Activated T-helper 1 cell treated with anti-CD3 and anti-CD28 coated beads, Interleukin-2, amount 50 U/mL, for 16 hours (primary cell): ENCODE results near the gene FOXK1.
A peak's percentile ranks its signal among the peaks of the same experiment; 100 is the strongest.
"Not testable (repeated sequence)": the region's sequence is repeated elsewhere in the genome, so short reads cannot be mapped to it uniquely, and the experiment has no call there.

Experiments
- DNase-seq, 2 donors: peaks; one replicate each; pipeline ENCODE4 v3.0.0-alpha.2; 2020; ENCODE audit warnings: low read depth in 1 of 2, low spot score in 1 of 2

Gene FOXK1

GRCh38 chr7:4783292-4783652, 101.2 kb downstream of the FOXK1 start:
- no peak for DNase-seq

DNA sequence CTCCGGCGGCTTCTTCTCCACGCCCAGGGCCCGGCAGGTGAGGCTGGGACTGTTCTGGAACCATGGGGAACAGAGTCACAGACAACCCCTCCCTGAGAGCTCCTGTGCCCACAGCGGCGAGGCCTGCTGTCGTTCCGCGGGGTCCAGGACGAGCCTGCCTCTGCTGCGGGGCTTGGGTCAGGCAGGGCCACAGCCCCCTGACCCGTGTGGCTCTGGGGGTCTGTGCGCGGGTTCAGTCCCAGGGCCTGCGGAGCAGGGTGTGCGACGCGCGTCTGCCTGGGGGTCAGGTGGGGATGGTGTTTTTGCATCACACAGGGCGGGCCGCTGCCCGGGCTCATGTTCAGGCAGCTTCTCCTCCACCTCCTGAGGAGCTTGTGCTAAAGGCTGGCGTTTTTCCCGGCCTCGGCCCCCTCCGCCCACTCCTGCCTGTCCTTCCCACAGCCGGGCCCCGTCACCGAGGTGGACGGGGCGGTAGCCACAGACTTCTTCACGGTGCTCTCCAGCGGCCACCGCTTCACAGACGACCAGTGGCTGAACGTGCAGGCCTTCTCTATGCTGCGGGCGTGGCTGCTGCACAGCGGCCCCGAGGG, 101.8 kb downstream of the FOXK1 start:
- DNase-seq: no peak

DNA sequence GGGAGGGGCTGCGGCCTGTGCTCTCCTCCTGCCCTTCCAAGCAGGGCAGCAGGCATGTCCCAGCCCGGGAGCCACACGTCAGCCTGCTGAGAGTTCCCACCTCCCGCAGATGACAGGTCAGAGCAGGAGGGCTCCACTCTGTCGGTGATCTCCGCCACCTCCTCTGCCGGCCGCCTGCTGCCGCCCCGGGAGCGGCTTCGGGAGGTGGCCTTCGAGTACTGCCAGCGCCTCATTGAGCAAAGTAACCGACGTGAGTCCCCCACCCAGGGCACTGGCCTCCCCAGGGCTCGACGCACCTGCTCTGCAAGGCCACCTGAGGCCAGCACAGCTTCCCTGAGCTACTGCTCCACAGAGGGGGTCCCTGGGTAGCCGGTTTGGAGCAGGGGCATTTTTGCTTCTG, 102.7 kb downstream of the FOXK1 start:
- DNase-seq: no peak

DNA sequence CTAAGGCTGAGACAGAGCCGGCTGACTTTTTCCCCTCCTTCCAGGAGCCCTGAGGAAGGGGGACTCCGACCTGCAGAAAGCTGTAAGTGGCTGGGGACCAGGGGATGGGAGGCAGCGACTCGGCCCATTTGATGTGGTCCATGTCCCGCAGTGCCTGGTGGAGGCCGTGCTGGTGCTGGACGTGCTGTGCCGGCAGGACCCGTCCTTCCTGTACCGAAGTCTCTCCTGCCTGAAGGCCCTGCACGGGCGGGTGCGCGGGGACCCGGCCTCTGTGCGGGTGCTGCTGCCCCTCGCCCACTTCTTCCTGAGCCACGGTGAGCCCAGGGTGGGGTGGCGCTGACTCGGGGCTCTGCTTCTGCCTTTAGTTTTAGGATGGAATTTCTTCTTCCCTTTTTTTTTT, 103.3 kb downstream of the FOXK1 start:
- no peak for DNase-seq

DNA sequence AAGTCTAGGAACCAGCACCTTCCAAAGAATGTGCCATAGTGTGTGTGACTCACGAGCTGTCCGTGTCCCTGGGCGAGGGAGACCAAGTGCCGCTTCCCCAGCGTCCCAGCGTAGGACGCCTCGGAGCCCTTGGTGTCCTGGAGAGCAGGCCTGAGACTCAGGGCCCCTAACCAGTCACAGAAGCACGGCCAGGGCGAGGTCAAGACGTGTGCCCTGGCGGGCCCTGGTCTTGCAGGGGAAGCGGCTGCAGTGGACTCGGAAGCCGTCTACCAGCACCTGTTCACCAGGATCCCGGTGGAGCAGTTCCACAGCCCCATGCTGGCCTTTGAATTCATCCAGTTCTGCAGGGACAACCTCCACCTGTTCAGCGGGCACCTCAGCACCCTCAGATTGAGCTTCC, 103.9 kb downstream of the FOXK1 start:
- DNase-seq: no peak

- DNase-seq: no peak
Observed at GRCh38 chr7:4787541-4787940, 105.4 kb downstream of the FOXK1 start.

DNA sequence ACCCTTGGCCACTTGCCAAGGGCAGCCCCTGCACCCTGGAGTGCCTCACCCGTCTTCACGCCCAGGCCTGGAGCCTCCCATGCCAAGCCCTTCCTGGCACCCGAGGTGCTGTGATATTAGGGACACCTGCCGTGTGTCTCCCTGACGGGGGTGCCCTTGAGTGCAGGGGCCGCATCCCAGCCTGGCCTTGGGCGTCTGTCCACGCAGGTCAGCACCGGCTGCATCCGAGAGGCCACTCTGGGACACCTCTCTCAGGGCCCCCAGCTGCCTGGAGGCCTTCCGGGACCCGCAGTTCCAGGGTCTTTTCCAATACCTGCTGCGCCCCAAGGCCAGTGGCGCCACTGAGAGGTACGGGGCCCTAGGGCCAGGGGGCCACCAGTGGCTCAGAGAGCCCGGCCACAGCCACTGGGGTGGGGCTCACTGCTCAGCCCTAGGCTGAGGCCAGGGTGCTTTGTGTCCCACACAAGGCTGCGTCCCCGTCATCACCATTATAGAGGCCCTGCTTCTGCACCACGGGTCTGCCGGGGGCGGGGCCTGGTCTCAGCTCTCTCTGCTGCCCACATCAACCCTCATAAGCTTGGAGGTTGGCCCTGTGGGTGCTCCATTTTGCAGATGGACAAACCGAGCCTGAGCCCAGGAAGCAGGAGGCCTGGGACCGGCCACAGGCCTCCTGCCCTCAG, 106.0 kb downstream of the FOXK1 start:
- DNase-seq: no peak

DNA sequence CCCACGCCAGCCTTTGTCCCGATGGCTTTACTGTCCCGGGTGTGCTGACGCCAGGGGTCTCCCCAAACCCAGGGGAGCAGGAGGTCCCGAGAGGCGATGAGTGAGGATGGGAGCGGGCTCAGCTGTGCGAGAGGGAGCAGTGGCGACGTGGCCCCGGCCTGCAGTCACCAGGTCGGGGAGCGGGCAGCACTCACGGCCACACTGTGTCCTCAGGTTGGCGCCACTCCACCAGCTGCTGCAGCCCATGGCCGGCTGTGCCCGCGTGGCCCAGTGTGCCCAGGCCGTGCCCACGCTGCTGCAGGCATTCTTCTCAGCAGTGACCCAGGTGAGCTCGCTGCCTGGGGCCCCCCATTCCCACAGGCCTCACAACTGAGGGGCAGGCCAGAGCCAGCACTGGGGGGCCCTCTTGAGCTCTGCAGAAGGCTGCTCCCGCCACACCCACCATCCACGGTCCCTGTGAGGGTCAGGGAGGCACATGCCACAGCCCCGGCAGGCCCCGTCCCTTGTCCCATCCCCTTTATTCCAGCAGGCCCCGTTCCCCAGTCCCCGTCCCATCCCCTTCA, 106.6 kb downstream of the FOXK1 start:
- no peak for DNase-seq

- DNase-seq: no peak
Observed at GRCh38 chr7:4789194-4790077, 107.3 kb downstream of the FOXK1 start.

DNA sequence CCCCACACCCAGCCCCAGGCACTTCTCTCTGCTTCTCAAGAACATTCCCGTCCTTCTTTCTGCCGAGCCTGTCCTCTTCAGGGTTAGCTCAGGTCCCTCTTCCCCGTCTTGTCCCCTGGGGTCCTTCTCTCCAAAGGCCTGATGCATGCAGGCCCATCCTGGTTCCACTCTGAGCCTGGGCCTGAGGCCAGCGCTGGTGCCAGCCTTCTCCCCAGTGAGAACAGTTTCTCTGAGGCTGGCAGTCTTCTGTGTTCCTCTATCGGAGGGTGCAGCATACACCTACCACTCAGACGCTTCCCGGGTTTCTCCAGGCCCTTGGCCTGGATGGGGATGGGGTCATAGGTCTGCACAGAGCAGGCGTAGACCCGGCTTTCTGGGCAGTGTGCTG, 108.0 kb downstream of the FOXK1 start:
- no peak for DNase-seq

- DNase-seq: no peak
Observed at GRCh38 chr7:4790516-4790991, 108.5 kb downstream of the FOXK1 start.

DNA sequence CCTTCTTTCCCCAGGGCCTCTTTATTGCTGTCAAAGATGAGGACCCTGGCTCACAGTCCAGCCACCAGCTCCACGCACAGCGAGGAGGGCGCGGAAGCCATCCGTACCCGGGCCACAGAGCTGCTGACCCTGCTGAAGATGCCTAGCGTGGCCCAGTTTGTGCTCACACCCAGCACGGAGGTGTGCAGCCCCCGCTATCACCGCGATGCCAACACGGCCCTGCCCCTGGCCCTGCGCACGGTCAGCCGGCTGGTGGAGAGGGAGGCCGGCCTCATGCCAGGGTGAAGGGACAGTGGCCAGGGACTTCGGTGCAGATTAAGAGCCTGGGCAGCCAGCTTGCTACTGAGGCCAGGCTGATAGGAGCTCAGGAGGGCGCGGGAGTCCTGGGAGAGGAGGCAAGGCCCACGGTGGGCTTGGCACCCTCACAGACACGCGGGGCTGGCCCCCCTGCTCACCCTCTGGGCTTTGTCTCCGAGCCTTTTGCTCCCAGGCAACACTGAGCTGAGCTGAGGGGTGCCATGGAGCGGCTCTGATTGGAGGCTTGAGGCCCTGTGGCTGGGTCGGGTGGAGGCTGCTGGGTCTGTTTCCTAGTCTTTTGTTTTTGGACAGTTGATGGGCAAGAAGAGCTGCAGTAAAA, 109.1 kb downstream of the FOXK1 start:
- DNase-seq: no peak

- peak; percentile 60 to 72 for DNase-seq
Observed at GRCh38 chr7:4791738-4792536, 109.8 kb downstream of the FOXK1 start.

DNA sequence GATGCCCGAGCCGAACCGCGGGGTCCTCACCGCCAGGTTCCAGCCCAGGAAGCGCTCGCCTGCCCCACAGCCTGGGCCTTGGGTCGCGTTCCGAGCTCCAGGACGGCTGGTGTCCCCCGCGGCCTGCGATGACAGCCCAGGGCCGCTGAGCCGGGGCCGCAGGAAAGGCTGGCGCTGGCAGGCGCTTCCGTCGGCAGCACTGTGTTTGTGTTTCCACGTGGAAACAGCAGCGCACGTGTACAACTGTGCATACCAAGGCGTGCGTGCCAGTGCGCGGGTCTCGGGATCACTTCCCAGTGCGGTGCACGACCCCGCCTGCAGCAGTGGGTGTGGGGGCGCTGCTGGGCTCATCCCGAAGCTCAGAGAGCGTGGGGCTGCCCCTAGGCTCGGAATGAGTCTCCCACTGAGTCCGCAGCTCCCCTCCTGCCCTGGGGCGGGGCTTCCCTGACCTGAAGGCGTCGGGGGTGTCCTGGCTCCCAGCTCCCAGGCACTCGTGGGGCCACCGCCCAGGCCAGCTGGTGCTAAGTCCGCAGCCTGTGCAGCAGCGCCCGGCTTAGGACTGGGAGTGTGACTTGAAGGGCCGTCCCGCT, 110.5 kb downstream of the FOXK1 start:
- no peak for DNase-seq

GRCh38 chr7:4793385-4793993, 111.4 kb downstream of the FOXK1 start:
- DNase-seq: not testable (repeated sequence)

- DNase-seq: not testable (repeated sequence)
Observed at GRCh38 chr7:4794171-4794570, 112.1 kb downstream of the FOXK1 start.

DNA sequence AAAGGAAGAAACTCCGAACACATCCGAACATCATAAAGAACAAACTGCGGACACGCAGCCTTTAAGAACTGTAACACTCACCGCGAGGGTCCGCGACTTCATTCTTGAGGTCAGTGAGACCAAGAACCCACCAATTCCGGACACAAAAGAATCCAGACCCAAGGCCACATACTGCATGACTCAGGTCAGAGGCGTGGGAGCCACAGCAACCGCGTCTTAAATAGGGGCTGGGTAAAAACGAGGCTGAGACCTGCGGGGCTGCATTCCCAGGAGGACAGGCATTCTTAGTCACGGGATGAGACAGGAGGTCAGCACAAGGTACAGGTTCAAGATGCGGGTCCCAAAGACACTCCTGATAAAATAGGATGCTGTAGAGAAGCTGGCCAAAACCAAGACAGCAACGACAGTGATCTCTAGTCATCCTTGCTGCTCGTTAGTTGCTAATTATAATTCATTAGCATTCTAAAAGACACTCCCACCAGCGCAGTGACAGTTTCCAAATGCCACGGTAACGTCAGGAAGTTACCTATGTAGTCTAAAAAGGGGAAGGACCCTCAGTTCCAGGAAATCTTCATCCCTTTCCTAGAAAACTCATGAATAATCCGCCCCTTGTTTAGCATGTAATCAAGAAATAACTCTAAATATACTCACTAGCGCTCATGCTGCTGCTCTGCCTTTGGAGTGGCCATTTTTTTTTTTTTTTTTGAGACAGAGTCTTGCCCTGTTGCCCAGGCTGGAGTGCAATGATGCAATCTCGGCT, 112.7 kb downstream of the FOXK1 start:
- DNase-seq: no peak

GRCh38 chr7:4796453-4796852, 114.4 kb downstream of the FOXK1 start:
- no peak for DNase-seq
